NB4 (cell line): ENCODE data around the gene PCDHB9.
"Not testable (repeated sequence)": the region's sequence is repeated elsewhere in the genome, so short reads cannot be mapped to it uniquely, and the experiment has no call there.

Experiments
- CTCF ChIP-seq: IDR thresholded peaks from one replicate; pipeline ENCODE4 v1.5.1; 2012; ENCODE audit warnings: low read depth, low read length
- MAX ChIP-seq: IDR thresholded peaks from 2 replicates; pipeline ENCODE4 v1.6.1; 2011; ENCODE audit warnings: low read depth, low read length
- MYC ChIP-seq: IDR thresholded peaks from 2 replicates; pipeline ENCODE4 v1.6.1; 2011; ENCODE audit warnings: low read depth, low read length
- POLR2A ChIP-seq: IDR thresholded peaks from 2 replicates; pipeline ENCODE4 v1.6.1; 2011; ENCODE audit warnings: mild to moderate bottlenecking; ENCODE audit not compliant: insufficient read length; ENCODE audit errors: extremely low read depth

GRCh38 chr5:141213656-141214339, 26.8 kb downstream of the PCDHB9 start, which contains the start of gene PCDHB13:
- TF ChIP-seq CTCF: peak; percentile 35
- not testable (repeated sequence) for TF ChIP-seq MAX, POLR2A, MYC
